Lung (tissue), 12 donors: Measurements from ENCODE around the gene MET. TPM values are rescaled to one million over a fixed set of nuclear protein-coding genes. Genes with fewer than 3 reads are reported as not detected.

Source experiments
- ATAC-seq: fragments of 200-7000 bp; cut with Tn5 transposase; one replicate; pipeline ENCODE4 v1.9.1; 2020; ENCODE audit warnings: moderate number of reproducible peaks; ENCODE audit not compliant: insufficient read depth, low FRiP score
- DNase-seq, 3 donors: peaks; one replicate each; pipeline ENCODE4 v3.0.0-alpha.2; 2013 to 2017
- H3K27ac ChIP-seq, 2 donors: one replicate each; pipeline ENCODE4 v1.5.1; 2013; ENCODE audit warnings: mild to moderate bottlenecking in 2 of 2, moderate library complexity in 2 of 2, control low read depth in 1 of 2, inconsistent platforms in 1 of 2, low read depth in 1 of 2, low read length in 1 of 2
- H3K27me3 ChIP-seq, 3 donors: one replicate each; pipeline ENCODE4 v1.5.1; 2013; ENCODE audit warnings: low read length in 2 of 3; ENCODE audit not compliant: control insufficient read depth in 3 of 3, insufficient read depth in 3 of 3
- H3K36me3 ChIP-seq, 4 donors: one replicate each; pipeline ENCODE4 v1.5.1; 2013; ENCODE audit warnings: low read length in 4 of 4, mild to moderate bottlenecking in 1 of 4, moderate library complexity in 1 of 4; ENCODE audit not compliant: control insufficient read depth in 4 of 4, insufficient read depth in 4 of 4
- H3K4me1 ChIP-seq, 5 donors: one replicate each; pipeline ENCODE4 v1.5.1; 2013; ENCODE audit warnings: low read length in 5 of 5, mild to moderate bottlenecking in 2 of 5, moderate library complexity in 1 of 5; ENCODE audit not compliant: control insufficient read depth in 5 of 5, insufficient read depth in 5 of 5
- H3K4me3 ChIP-seq: one replicate; pipeline ENCODE4 v1.5.1; 2013; ENCODE audit warnings: mild to moderate bottlenecking, control low read depth, moderate library complexity
- H3K9ac ChIP-seq, 2 donors: one replicate each; pipeline ENCODE4 v1.5.1; 2013; ENCODE audit warnings: low read length in 2 of 2, control low read depth in 1 of 2; ENCODE audit not compliant: insufficient read depth in 1 of 2
- H3K9me3 ChIP-seq, 4 donors: one replicate each; pipeline ENCODE4 v1.5.1; 2013; ENCODE audit warnings: low read length in 3 of 4, mild to moderate bottlenecking in 1 of 4, moderate library complexity in 1 of 4; ENCODE audit not compliant: control insufficient read depth in 4 of 4, insufficient read depth in 3 of 4
- WGBS, 2 donors: extraction: QIAGEN DNeasy Blood & Tissue Kit; methylation state at CpG; one replicate each; pipeline ENCODE4 v1.1.7; 2013; 5-methylcytosine and 5-hydroxymethylcytosine counted together
- polyA plus RNA-seq, 2 donors: library from polyadenylated mRNA; stranded (reverse); fragments of 200-250 nt; gene quantifications; one replicate each; pipeline ENCODE4 v1.2.1, GENCODE V29; 2013
- total RNA-seq, 2 donors: library from RNA; depleted of rRNA in 1 of 2; stranded (reverse); fragments of >200 nt in 1 of 2; gene quantifications; one replicate each; pipeline ENCODE4 v1.2.1, GENCODE V29; 2014 to 2021
- TF ChIP-seq, protein P1 (sequence below): IDR thresholded peaks from 2 replicates; pipeline ENCODE4 v1.5.1; 2012; ENCODE audit warnings: mild to moderate bottlenecking; ENCODE audit errors: control extremely low read depth, extremely low read depth
- donor health status: control.
- donor health status: control.
- donor health status: Bipolar disorder and iron deficiency.
- donor health status: healthy.
- donor health status: DM: yes; HTN: yes; CAD: no.

MET gene
- total and polyA plus RNA-seq, 4 donors = 16.3 to 106 (median 41.5) TPM

DNA sequence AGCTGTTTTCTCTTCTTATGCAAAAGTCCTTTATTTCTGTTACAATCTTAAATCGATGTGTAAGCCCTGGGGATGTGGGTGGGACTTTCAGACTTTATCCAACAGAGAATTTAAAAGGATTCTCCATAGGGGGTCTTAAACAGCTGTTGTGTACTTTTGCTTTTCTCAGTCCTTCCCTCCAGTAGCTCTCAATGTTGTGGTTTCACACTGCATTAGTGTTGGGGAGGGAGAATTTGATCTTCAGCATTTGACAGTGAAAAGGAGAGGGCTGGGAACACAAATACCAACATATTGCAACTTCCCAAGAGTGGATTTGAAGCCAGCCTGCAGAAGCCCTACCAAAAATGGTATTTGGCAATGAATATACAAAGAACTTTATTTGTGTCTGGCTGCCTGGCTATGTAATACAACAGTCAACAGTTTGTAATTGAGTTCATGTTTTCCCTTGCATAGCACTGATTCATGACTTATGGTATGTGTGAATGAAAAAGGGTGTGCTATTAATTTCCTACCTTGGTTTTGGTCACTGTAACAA is 110.2 kb downstream of the MET start:
- Histone ChIP-seq H3K4me1 (peaks cover 4 to 58% (median 29%) of the 10 kb centered on the region in 5 donors), H3K36me3 (peaks cover 0 to 14% (median 1%) of the 10 kb centered on the region in 4 donors), H3K9ac (no peak overlapping the region), H3K27ac (no peak overlapping the region), H3K4me3 (no peak overlapping the region), H3K27me3 (no peaks in the 10 kb centered on the region), H3K9me3 (no peaks in the 10 kb centered on the region)
- peak; percentile 50 to 92 (median 91) for DNase-seq
- WGBS, 2 donors = 28 to 58% methylated on average over 1 of the region's 1 CpG
- TF ChIP-seq, protein P1, sequence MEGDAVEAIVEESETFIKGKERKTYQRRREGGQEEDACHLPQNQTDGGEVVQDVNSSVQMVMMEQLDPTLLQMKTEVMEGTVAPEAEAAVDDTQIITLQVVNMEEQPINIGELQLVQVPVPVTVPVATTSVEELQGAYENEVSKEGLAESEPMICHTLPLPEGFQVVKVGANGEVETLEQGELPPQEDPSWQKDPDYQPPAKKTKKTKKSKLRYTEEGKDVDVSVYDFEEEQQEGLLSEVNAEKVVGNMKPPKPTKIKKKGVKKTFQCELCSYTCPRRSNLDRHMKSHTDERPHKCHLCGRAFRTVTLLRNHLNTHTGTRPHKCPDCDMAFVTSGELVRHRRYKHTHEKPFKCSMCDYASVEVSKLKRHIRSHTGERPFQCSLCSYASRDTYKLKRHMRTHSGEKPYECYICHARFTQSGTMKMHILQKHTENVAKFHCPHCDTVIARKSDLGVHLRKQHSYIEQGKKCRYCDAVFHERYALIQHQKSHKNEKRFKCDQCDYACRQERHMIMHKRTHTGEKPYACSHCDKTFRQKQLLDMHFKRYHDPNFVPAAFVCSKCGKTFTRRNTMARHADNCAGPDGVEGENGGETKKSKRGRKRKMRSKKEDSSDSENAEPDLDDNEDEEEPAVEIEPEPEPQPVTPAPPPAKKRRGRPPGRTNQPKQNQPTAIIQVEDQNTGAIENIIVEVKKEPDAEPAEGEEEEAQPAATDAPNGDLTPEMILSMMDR = no peak
- ATAC-seq = no peak

DNA sequence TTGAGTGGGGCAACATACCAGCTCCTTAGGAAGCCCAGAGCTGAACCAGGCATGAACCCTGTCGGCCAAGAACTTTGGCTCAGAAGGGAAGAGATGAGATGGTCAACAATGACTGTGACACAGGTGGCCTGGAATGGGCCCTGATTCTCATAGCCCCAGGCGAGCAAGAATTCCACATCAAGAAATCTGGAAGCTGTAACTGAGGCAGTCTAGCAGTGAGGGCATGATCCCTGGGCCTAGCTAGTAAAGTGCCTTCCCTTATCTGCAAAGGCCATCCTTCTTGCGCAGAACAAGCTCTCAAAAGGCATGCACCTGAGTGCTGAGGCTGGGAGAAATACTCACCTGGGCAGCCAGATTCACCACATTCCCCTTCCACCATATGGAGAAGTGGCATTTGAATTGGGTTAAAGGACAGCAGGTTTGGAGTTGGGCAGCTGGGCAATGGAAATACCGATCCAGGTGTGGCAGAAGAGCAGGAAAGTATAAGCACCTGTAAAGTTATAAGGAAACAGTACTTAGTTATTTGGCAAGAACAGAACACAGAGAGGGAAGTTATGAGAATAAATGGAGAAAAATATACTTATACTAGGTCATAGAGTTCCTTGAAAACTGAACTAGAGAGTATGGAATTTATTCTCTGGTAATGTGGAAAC is 111.8 kb downstream of the MET start:
- no peak overlapping the region for H3K9ac ChIP-seq

DNA sequence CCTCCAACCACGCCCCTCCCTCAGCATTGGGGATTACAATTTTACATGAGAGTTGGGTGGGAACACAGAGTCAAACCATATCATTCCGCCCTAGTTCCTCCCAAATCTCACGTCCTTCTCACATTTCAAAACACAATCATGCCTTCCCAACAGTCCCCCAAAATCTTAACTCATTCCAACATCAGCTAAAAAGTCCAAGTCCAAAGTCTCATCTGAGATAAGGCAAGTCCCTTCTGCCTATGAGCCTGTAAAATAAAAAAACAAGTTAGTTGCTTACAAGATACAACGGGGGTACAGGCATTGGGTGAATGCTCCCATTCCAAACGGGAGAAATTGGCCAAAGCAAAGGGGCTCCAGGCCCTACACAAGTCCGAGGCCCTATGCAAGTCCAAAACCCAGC is 112.7 kb downstream of the MET start:
- peaks cover 4 to 50% (median 32%) of the 10 kb centered on the region in 5 donors for H3K4me1 ChIP-seq
- 95% methylated on average over 6 of the region's 6 CpGs for WGBS, 2 donors
- peaks cover 0 to 9% (median 0%) of the 10 kb centered on the region in 4 donors for H3K36me3 ChIP-seq
- H3K9ac ChIP-seq = no peak overlapping the region
- no peaks in the 10 kb centered on the region for H3K9me3 ChIP-seq
- TF ChIP-seq, protein P1 = no peak
- no peak overlapping the region for H3K27ac ChIP-seq
- no peak for DNase-seq
- ATAC-seq = no peak
- H3K27me3 ChIP-seq = no peaks in the 10 kb centered on the region
- no peak overlapping the region for H3K4me3 ChIP-seq

More for the DNA sequence above, 111.8 kb downstream of the MET start:
- peaks cover 0 to 14% (median 0%) of the 10 kb centered on the region in 4 donors for H3K36me3 ChIP-seq
- WGBS, 2 donors = 86 to 91% methylated on average over 4 of the region's 4 CpGs
- TF ChIP-seq, protein P1 = no peak
- H3K27me3 ChIP-seq = no peaks in the 10 kb centered on the region
- H3K27ac ChIP-seq = no peak overlapping the region
- peaks cover 4 to 52% (median 36%) of the 10 kb centered on the region in 5 donors for H3K4me1 ChIP-seq
- ATAC-seq (no peak), DNase-seq (no peak)
- H3K4me3 ChIP-seq = no peak overlapping the region
- no peaks in the 10 kb centered on the region for H3K9me3 ChIP-seq

DNA sequence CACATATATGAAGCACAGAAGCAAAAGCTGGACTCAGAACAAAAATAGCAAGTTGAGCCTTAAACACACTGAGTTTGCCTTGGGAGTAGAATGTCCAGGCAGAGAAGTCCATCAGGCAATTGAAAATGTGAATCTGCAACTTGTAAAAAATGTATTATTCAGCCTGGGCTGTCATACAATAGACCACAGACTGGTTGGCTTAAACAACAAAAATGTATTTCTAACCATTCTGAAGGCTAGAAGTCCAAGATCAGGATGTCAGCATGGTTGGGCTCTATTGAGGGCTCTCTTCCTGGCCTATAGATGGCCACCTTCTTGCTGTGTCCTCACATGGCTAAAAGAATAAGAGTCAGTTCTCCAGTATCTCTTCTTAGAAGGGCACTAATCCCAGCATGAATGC is 113.8 kb downstream of the MET start:
- no peaks in the 10 kb centered on the region for H3K9me3 ChIP-seq

More for the DNA sequence above, 113.8 kb downstream of the MET start:
- Histone ChIP-seq H3K9ac (no peak overlapping the region), H3K27ac (no peak overlapping the region), H3K4me3 (no peak overlapping the region), H3K36me3 (peaks cover 0 to 9% (median 0%) of the 10 kb centered on the region in 4 donors), H3K4me1 (peaks cover 3 to 38% (median 20%) of the 10 kb centered on the region in 5 donors), H3K27me3 (no peaks in the 10 kb centered on the region)
- DNase-seq = no peak
- TF ChIP-seq, protein P1 = no peak
- ATAC-seq = no peak
